Measurements from ENCODE around the gene POLR3B.
"Not testable (repeated sequence)": the region's sequence is repeated elsewhere in the genome, so short reads cannot be mapped to it uniquely, and the experiment has no call there.

The POLR3B gene

DNA sequence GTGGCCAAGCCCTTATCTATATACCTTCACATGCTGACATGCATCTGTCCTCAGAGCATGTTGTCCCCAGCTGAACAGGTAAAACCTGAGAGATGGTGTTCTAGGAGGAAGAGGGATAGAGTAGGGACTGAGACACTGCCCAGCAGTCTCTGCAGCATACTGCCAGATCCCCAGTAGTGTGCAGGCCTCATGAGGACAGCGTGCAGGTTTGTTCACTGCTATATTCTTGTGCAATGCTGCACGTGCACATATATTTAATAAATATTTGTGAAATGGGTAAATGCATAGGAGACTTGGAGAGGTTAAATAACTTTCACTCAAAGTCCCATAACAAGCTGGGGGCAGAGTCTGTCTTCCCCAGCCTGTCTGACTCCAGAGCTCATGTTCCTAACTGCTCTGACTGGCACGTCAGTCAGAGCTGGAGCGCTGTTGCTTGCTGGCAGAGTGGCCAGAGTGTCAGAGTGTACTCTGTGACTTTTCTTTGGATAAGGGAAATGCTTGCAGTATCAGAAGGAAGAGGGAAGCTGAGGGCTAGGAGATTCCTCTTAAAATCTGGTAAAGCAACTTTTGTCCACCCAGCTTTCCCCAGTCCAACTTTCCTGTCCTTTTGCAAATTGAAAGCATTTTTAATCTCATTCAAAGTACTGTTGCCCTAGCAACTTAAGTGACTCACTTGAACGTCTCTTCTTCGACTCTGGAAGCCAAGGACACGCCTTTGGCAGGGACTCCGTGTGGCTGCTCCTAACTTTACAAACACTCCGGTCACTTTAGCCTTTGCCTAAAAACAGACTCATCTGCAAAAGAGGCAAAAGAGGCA is 14.9 kb upstream of the POLR3B start:
- DNase-seq (ENCODE audit: low read depth) = no peak

- no peak for DNase-seq (ENCODE audit: low read depth)
Measured at GRCh38 chr12:106343214-106343528, 14.4 kb upstream of the POLR3B start.

GRCh38 chr12:106344131-106344530 is 13.4 kb upstream of the POLR3B start:
- DNase-seq (ENCODE audit: low read depth) = no peak

DNA sequence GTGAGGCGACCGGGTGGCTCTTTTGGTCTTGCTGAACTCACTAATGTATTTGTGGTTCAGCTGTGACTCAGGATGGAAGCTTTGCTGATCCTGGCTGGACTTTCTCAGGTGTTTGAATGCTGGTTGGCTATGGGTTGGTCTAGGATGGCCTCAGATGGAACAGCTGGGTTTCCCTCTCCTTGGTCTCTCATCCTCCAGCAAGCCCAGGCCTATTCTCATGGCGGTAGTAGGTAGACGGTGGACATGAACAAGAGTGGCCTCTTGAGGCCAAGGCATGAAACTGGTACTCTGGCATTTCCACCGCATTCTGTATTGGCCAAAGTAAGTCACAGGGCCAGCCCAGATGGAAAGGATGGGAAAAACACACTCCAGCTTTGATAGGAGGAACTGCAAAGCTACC is 11.8 kb upstream of the POLR3B start:
- DNase-seq (ENCODE audit: low read depth) = no peak

DNA sequence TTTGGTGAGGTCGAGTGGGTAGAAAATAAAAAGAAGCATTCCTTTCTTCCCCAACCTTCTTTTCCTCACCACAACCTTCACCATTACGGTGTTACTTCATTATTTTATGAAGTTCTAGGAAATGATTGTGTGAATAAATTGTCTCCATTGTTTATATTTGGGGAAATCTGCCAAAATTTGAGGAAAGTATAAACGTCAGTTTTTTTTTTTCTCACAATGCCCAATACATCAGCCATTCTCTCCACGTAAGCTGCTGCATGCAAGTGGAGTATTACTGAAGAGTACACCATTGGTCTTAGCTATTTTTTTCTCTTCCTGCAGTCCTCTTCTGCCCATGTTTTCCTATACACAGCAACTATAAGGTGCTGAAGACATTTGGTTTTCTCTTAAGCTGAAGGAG is 9.1 kb upstream of the POLR3B start:
- DNase-seq (ENCODE audit: low read depth) = no peak

GRCh38 chr12:106353175-106353574 is 4.4 kb upstream of the POLR3B start:
- no peak for DNase-seq (ENCODE audit: low read depth)

GRCh38 chr12:106358396-106359241 is 1.1 kb downstream of the POLR3B start:
- DNase-seq (ENCODE audit: low read depth) = no peak

GRCh38 chr12:106359646-106360399 is 2.3 kb downstream of the POLR3B start:
- no peak for DNase-seq (ENCODE audit: low read depth)

DNA sequence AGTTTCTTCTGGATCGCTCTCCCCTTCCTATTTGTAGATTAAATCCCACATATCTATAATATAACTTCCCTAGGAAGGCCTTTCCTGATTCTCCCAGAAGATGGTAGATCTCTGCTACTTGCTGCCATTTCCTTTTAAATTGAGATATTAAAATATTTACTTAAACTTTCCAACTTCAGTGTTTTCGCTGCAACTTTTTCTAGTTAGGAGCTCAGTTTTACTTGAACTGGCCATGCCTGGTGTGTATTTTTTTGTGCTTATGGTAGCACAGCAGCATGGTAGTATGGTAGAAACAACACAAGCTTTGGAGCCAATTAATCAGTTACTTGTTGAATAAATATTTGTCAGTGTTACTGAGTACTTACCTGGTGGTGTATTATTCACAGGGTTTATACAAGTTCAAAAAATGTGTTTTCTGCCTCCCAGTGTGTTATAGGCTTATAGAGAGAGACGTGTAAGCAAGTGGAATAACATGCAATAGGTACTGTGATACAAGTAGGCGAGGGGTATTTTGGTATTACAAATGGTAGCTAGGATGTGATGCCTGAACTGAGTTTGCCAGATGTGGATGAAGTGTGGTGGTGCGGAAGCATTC is 2.9 kb downstream of the POLR3B start:
- no peak for DNase-seq (ENCODE audit: low read depth)

DNA sequence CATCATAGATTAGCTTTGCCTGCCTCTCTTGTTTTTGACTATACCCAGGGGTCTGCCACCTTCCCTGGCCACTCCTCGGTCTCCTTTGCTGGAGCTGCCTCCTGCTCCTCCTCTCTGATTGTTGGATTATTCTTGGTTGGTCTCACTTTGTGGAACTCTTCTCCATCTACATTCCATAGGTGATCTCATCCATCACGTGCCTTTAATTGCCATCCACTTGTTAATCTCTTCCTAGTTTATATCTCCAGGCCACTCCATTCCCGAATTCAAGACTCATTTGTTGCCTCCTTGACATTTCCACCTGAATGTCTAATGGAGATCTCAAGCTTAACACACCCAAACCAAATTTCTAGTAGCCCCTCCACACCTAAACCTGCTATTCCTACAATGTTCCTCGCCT is 5.4 kb downstream of the POLR3B start:
- no peak for DNase-seq (ENCODE audit: low read depth)

GRCh38 chr12:106364261-106364660 is 6.7 kb downstream of the POLR3B start:
- no peak for DNase-seq (ENCODE audit: low read depth)

- DNase-seq (ENCODE audit: low read depth) = no peak
Measured at GRCh38 chr12:106369624-106370346, 12.2 kb downstream of the POLR3B start.

- no peak for DNase-seq (ENCODE audit: low read depth)
Measured at GRCh38 chr12:106378788-106379187, 21.2 kb downstream of the POLR3B start.

DNA sequence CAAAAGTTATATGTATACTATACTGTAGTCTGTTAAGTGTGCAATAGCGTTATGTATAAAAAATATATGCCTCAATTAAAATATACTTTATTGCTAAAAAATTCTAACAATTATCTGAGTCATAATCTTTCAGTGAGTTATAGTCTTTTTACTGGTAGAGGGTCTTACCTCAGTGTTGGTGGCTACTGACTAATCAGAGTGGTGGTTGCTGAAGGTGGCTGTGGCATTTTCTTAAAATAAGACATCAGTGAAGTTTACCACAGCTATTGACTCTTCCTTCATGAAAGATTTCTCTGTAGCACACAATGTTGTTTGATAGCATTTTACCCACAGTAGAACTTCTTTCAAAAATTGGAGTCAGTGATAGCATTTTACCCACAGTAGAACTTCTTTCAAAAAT is 23.4 kb downstream of the POLR3B start:
- no peak for DNase-seq (ENCODE audit: low read depth)

DNA sequence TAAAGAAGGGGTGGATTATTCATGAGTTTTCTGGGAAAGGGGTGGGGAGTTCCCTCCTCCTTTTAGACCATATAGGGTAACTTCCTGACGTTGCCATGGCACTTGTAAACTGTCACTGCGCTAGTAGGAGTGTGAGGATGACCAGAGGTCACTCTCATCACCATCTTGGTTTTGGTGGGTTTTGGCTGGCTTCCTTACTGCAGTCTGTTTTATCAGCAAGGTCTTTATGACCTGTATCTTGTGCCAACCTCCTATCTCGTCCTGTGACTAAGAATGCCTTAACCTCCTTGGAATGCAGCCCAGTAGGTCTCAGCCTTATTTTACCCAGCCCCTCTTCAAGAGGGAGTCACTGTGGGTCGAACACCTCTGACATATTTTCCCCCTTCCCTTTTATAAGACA is 24.3 kb downstream of the POLR3B start:
- not testable (repeated sequence) for DNase-seq (ENCODE audit: low read depth)

DNA sequence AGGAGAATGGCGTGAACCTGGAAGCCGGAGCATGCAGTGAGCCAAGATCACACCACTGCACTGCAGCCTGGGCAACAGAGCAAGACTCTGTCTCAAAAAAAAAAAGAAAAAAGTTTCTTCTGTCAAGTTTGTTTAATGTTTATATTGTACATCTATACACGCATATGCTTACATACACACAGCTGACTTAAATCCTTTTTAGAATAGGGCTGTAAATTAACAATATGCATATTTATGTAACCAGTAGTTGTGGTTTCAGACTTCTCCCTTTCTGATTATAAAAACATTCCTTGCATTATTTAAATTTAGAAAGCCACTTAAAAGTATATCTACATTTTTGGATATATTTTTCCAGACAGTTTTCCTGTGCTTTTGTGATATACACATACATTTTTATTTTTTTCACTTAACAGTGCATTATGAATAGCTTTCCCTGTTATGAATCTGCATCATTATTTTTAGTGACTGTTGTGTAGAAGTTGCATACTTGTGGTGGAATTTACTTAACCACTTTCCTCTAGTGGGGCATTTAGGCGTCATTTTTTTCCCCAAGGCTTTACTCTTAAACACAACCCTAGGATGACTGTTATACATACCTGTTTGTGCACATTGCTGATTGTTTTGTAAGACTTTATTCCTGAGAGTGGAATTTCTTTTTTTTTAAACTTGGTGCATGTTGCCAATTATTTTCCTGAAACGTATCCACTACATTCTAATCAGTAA is 29.4 kb downstream of the POLR3B start:
- DNase-seq (ENCODE audit: low read depth) = no peak

- no peak for DNase-seq (ENCODE audit: low read depth)
Measured at GRCh38 chr12:106387848-106388377, 30.4 kb downstream of the POLR3B start.

GRCh38 chr12:106389151-106389550 is 31.6 kb downstream of the POLR3B start:
- DNase-seq (ENCODE audit: low read depth) = no peak

- no peak for DNase-seq (ENCODE audit: low read depth)
Measured at GRCh38 chr12:106392759-106393158, 35.2 kb downstream of the POLR3B start.

- no peak for DNase-seq (ENCODE audit: low read depth)
Measured at GRCh38 chr12:106409878-106410277, 52.3 kb downstream of the POLR3B start.

DNA sequence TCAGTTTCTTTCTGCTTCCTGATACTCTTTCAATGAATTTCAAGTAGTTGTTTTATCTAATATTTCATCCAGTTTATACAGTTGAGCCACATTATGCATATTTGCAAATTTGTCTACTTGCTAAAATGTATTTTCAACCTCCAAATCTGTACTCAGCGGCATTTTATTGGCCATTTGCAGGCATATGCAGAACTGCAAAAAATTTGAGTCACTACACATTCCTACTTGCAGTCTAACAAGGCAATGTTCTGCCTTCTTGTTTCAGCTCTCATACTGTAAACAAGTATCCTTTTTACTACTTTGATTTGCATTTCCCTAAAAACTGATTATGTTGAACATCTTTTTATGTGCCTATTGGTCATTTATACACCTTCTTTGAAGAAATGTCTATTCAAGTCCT is 55.0 kb downstream of the POLR3B start:
- no peak for DNase-seq (ENCODE audit: low read depth)

All from activated T-cell treated with anti-CD3 and anti-CD28 coated beads for 1 hour (primary cell).